Activated CD4-positive, alpha-beta T cell treated with anti-CD3 and anti-CD28 coated beads, Interleukin-2, amount 50 U/mL, for 4 hours (primary cell): ENCODE results near the gene CCDC70.
"Not testable (repeated sequence)": the region's sequence is repeated elsewhere in the genome, so short reads cannot be mapped to it uniquely, and the experiment has no call there.

Experiments used
- DNase-seq, 2 experiments: peaks; one replicate each; pipeline ENCODE4 v3.0.0-alpha.2; 2020

Gene CCDC70

DNA sequence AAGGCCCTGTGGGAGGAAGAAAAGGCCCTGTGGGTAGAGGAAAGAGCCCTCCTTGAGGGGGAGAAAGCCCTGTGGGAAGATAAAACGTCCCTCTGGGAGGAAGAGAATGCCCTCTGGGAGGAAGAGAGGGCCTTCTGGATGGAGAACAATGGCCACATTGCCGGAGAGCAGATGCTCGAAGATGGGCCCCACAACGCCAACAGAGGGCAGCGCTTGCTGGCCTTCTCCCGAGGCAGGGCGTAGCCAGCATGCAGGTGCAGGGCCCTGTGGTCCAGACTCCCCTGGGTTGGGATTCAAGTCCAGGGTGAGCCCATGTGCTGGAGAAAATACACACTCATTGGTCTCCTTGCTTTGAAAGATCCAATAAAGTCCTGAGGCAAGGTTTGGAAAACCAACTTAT lies 4.1 kb downstream of the CCDC70 start:
- DNase-seq: no peak

- no peak for DNase-seq
Observed at GRCh38 chr13:51867062-51867461, 5.3 kb downstream of the CCDC70 start.

GRCh38 chr13:51869916-51870315 lies 8.1 kb downstream of the CCDC70 start:
- no peak for DNase-seq

GRCh38 chr13:51870616-51871015 lies 8.8 kb downstream of the CCDC70 start:
- DNase-seq: no peak

GRCh38 chr13:51873117-51873798 lies 11.5 kb downstream of the CCDC70 start:
- DNase-seq: no peak

DNA sequence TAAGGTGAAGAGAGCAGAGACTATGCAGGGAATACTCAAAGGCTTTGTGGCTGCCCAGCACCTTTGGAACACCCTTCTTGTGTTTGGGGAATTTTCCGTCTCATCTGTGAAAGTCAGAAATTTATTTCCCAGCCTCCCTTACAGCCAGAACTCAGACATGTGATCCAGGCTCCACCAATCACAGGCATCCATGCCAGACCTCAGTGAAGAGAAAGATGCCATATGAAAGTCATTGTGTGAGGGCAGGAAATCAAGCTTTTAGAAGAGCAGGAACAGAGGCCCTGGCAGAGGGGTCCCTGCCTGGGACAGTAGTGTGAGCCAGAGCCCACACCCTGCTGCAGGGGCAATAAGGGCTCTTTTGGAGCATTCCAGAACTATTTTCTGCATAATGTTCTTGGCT lies 12.1 kb downstream of the CCDC70 start:
- no peak for DNase-seq

DNA sequence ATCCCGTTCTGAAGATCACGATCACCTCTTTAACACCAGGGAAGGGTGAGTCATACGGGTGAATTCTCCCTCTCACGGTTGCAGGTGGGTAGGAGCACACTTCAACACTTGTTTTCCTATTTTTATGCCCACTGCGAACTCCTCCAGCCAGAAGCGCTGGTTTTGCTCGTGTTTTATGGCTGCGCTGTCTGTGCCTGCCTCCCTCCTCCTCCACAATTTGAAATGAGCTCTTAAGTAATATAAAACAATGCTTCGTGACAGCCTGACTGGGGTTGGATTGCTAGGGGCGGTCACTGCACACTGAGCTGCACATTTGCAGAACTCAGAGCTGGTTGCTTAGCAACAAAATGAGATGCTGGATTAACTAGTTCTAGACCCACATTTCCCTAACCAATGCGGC lies 12.9 kb downstream of the CCDC70 start:
- no peak for DNase-seq

- DNase-seq: no peak
Observed at GRCh38 chr13:51879133-51879532, 17.4 kb downstream of the CCDC70 start.

- no peak for DNase-seq
Observed at GRCh38 chr13:51881296-51881695, 19.5 kb downstream of the CCDC70 start.

DNA sequence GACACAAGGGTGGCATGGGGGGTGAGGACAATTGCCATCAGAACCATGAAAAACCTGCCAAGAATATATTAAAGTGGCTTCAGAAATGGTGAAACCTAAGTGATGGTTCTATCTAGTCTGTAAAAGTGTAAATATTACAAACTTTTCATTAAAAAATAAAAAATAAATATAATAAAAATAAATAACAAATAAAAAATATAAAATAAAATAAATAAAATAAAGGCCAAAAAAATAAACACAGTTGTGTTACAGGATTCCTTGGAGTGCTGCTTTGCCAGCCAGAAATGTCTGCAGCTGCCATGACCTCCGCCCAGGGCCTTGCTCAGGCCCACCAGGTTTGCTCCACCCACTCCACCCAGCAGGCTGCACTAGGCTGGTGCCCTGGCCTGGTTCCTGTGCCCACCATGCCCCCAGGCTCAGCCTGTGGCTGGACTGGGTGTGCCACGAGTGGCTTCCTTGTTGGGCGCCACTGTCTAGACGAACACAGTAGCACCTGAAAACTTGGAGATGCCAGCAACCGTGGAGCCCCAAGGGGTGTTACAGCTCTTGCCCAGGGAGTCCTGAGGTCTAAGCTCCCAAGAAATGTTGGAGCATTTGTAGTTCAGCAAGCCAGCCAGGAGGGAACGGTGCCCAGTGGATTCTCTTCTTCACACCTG lies 20.9 kb downstream of the CCDC70 start:
- DNase-seq: no peak

DNA sequence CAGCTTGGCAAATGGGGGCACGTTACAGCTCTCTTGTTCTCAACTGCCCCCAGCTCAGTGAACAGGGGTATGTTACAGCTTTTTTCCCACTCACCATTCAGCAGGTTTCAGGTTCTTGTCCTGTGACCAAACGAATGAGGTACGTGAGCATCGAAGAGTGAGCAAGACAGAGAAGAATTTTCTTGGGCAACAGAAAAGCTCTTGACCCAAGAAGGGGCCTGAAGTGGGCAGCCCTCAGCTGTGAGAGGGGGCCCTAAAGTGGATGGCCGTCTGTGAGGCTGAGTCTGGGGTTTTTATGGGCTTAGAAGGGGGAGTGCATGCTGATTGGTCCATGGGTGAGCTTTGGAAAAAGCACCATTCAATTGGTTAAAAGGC lies 21.4 kb downstream of the CCDC70 start:
- DNase-seq: no peak

- DNase-seq: no peak
Observed at GRCh38 chr13:51885651-51886050, 23.9 kb downstream of the CCDC70 start.

GRCh38 chr13:51887468-51887867 lies 25.7 kb downstream of the CCDC70 start:
- no peak for DNase-seq

GRCh38 chr13:51892657-51893056 lies 30.9 kb downstream of the CCDC70 start:
- DNase-seq: no peak

DNA sequence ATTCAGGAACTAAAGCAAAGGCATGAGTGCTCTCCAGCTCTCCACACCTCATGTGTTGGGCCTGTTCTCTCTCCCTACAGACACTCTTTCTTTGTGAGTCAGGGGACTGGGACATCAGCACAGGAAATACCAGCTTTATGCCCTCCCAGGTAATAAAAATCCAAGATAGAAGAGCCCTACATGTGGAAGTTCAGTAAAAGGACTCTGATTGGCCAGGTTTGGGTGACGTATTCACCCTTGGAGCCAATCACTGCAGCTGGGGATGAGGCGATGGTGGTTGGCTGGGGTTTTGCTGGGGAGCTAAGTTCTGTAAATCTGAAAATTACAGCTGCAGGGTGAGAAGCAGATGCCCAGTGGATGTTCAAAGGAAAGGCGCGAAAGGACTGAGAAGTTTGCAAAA lies 32.5 kb downstream of the CCDC70 start:
- no peak for DNase-seq

DNA sequence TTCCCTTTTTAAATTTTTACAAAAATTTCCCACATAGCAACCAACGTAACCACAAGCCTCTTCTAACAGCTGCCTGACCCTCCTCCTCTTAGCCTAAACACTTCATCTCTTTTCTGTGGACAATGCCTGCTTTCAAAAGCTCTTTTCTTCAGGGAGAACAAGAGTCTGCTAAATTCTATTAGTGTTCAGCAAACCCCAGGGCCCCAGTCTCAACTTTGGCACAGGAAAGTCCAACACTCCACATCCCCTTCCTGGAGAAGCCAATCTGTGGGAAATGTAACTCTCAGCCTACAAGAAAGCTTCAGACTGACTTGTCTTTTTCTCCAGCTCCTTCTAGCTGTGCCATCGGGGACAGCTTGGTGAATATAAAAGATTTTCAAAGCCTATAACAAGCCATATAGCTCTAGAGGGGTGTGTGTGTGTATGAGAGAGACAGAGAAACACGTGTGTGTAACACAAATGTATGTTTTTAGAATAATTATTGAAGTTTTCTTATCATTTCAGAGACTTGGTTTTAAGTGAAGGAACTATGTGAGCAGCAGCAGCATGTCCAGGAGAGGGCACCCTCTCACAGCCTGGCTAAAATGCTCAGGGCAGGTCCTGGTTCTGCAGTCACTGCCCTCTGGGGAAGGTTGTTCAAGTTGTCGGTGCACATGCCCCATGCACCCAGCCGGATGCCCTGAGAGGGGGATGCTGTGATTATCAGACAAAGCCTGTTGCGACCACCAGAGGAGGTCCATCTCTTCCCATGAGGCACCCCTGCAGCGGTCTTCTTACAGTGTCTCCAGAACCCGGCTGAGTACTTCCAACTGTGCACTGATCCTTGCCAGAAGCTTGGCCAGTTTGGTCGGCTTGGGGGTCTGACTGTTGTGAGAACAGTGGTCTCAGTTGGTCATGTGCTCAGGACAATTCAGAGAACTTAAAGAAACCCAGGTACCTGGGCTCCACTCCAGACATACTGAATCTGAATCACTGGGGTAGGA lies 34.4 kb downstream of the CCDC70 start:
- peak; percentile 18 to 31 for DNase-seq

DNA sequence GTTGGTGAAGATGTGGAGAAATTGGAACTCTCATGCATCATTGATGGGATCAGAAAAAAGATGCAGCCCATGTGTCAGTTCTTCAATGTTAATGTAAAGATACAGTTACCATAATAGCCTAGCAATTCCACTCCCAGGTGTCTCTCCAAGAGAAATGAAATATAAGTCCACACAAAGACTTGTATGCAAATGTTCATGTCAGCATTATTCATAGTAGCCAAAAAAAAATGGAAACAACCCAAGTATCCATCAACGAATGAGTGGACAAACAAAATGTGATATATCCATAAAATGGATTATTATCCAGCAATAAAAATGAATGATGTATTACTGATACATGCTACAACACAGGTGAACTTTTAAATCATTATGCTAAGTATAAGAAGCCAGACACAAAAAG lies 38.7 kb downstream of the CCDC70 start:
- no peak for DNase-seq

GRCh38 chr13:51902776-51903175 lies 41.0 kb downstream of the CCDC70 start:
- no peak for DNase-seq

DNA sequence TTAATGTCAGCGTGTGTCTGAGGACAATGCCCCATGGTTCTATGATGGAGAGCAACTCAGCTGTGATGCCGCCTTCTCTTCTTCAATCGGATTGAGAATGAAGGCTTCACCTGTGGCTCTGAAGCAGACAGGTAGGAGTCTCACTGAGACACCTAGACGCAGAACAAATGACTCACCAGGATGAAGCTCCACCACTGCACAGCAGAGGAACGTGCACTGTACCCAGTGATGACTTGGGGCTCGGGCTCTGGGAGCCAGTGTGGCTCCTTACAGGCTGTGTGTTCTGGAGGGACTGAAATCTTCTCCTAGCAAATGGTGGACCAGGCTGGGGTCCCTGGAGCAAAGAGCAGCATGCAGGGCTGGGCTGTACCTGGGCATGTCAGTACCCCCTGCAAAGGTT lies 44.0 kb downstream of the CCDC70 start:
- DNase-seq: no peak

GRCh38 chr13:51906581-51906980 lies 44.8 kb downstream of the CCDC70 start:
- DNase-seq: no peak

DNA sequence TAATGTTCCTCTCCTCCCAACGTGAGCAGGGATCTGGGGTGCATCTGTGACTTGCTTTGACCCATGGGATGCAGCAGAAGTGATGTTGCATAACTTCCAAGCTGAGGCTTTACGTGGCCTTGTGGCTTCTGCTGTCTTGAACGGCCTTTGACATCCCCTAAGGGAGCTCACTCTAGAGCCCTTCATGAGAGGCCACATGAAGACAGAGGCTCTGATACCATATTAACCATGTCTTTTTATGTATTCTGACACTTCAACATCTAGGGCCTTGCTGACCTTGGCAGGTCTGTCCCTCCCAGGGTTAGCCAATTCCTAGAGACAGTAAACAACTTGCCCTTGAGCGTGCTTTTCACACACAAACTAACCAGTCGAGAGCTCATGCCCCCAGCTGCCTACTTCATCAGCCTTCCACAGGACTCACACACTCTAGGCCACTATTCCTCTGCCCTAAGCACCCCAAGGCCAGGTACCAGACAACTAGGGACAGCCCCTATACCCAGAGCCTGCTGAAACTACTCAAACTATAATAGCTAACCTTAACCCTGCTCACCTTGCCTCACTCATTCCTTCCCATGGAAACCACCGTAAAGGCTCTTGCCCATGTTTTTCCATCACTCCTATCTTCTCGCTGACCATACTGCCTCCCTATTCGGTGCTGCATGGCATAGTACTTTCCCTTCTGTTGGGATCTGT lies 45.4 kb downstream of the CCDC70 start:
- no peak for DNase-seq

GRCh38 chr13:51909265-51909664 lies 47.5 kb downstream of the CCDC70 start:
- DNase-seq: not testable (repeated sequence)

GRCh38 chr13:51910508-51910907 lies 48.7 kb downstream of the CCDC70 start:
- no peak for DNase-seq
